GM12878 (cell line): ENCODE measurements around the gene TBRG1. TPM values are rescaled to one million over a fixed set of nuclear protein-coding genes. Genes with fewer than 3 reads are reported as not detected.

Experiments
- ATAC-seq: fragments of 200-7000 bp; cut with Tn5 transposase; 3 replicates; pipeline ENCODE4 v1.9.1; 2020; ENCODE audit warnings: mild to moderate bottlenecking, moderate library complexity
- BruUV-seq: library from RNA; stranded (reverse); fragments of 400-500 nt; replicated peaks from 2 replicates; lab custom pipeline; 2021; lab: Mats Ljungman, UMichigan
- CTCF ChIA-PET: fragments of 300-600 bp; sonication (Branson Sonifier 250); formaldehyde crosslinking; extraction: SDS; loops from one replicate; lab custom pipeline; 2021; ENCODE audit warnings: inconsistent platforms; lab: Yijun Ruan, JAX
- POLR2A ChIA-PET: fragments of 350-600 bp; formaldehyde crosslinking; extraction: SDS; loops from one replicate; lab custom pipeline; 2021; ENCODE audit warnings: inconsistent platforms; lab: Charles Lee
- RAD21 ChIA-PET: fragments of 300-600 bp; sonication (Branson Sonifier 250); formaldehyde crosslinking; loops from one replicate; lab custom pipeline; 2023; ENCODE audit warnings: antibody characterized with exemption; ENCODE audit not compliant: unreplicated experiment; lab: Charles Lee
- SMC1A ChIA-PET: fragments of 300-600 bp; sonication (Branson Sonifier 250); formaldehyde crosslinking; loops from one replicate; lab custom pipeline; 2023; ENCODE audit not compliant: unreplicated experiment, uncharacterized antibody; lab: Charles Lee
- DNase-seq: peaks from one replicate; pipeline ENCODE4 v3.0.0-alpha.2; 2011; ENCODE audit warnings: low read depth, low spot score
- FAIRE-seq: peaks from 3 replicates; lab custom pipeline; 2011; peaks lifted over from hg19 to GRCh38; lab: Jason Lieb, UNC
- H2AFZ ChIP-seq: 2 replicates; pipeline ENCODE4 v1.6.0; 2011; ENCODE audit warnings: low read depth, low read length, control low read depth; ENCODE audit not compliant: control insufficient read depth
- H3K27ac ChIP-seq: 2 replicates; pipeline ENCODE4 v1.5.1; 2011; ENCODE audit warnings: control low read depth; ENCODE audit not compliant: control insufficient read depth, insufficient read depth
- H3K27me3 ChIP-seq, 2 experiments: replicated peaks in 1 of 2; 2 replicates each; pipeline versions ENCODE4 v1.6.0 to v1.6.1; 2011; ENCODE audit warnings: low read length in 1 of 2; ENCODE audit not compliant: control insufficient read depth in 2 of 2, insufficient read depth in 2 of 2
- H3K36me3 ChIP-seq, 2 experiments: 2 replicates each; pipeline ENCODE4 v1.5.1; 2011; ENCODE audit warnings: low read length in 1 of 2; ENCODE audit not compliant: control insufficient read depth in 2 of 2, insufficient read depth in 2 of 2
- H3K4me1 ChIP-seq: 2 replicates; pipeline ENCODE4 v1.6.1; 2011; ENCODE audit warnings: mild to moderate bottlenecking, low read length, moderate library complexity, mixed read lengths; ENCODE audit not compliant: control insufficient read depth, insufficient read depth
- H3K4me2 ChIP-seq: 2 replicates; pipeline ENCODE4 v1.6.0; 2011; ENCODE audit warnings: control low read depth; ENCODE audit not compliant: control insufficient read depth, insufficient read depth
- H3K4me3 ChIP-seq: fragments of 200-600 bp; sonication (generic); 2 replicates; pipeline ENCODE4 v1.5.1; 2016
- H3K79me2 ChIP-seq: 2 replicates; pipeline ENCODE4 v1.6.0; 2011; ENCODE audit warnings: low read length; ENCODE audit not compliant: control insufficient read depth, insufficient read depth
- H3K9ac ChIP-seq: 2 replicates; pipeline ENCODE4 v1.8.0; 2011; ENCODE audit warnings: low read length, control low read depth, mixed read lengths; ENCODE audit not compliant: control insufficient read depth, insufficient read depth
- H3K9me3 ChIP-seq: replicated peaks from 3 replicates; pipeline ENCODE4 v1.5.1; 2011; ENCODE audit warnings: mild to moderate bottlenecking, low read length; ENCODE audit not compliant: control insufficient read depth, insufficient read depth
- H4K20me1 ChIP-seq: 2 replicates; pipeline ENCODE4 v1.6.0; 2011; ENCODE audit not compliant: control insufficient read depth, insufficient read depth
- ASH2L ChIP-seq: fragments of 300-600, 200-600 bp; sonication (generic); IDR thresholded peaks from 2 replicates; pipeline ENCODE4 v1.6.1; 2017; ENCODE audit warnings: low read depth, mild to moderate bottlenecking, borderline replicate concordance
- BACH1 ChIP-seq: fragments of 450-650 bp; IDR thresholded peaks from 2 replicates; pipeline ENCODE4 v1.6.1; 2017; ENCODE audit warnings: mild to moderate bottlenecking, borderline replicate concordance
- BHLHE40 ChIP-seq, 2 experiments: fragments of 450-650 bp in 1 of 2; IDR thresholded peaks; 2 replicates each; pipeline ENCODE4 v1.6.1; 2011 to 2017; ENCODE audit warnings: low read depth in 2 of 2, borderline replicate concordance in 1 of 2, improper control_type of control experiment in 1 of 2, low read length in 1 of 2, mild to moderate bottlenecking in 1 of 2
- GABPA ChIP-seq: IDR thresholded peaks from 2 replicates; pipeline ENCODE4 v1.6.1; 2014; ENCODE audit warnings: antibody characterized with exemption, low read depth, mild to moderate bottlenecking, inconsistent platforms
- GATAD2B ChIP-seq: fragments of 450-650 bp; conservative IDR thresholded peaks from 2 replicates; pipeline ENCODE4 v1.6.1; 2017; ENCODE audit warnings: low read depth, mild to moderate bottlenecking, moderate library complexity
- HDAC6 ChIP-seq: fragments of 200-600 bp; sonication (generic); IDR thresholded peaks from one replicate; pipeline ENCODE4 v1.8.0; 2017; ENCODE audit warnings: antibody characterized with exemption; ENCODE audit not compliant: unreplicated experiment
- NR2C1 ChIP-seq: fragments of 450-650 bp; IDR thresholded peaks from 2 replicates; pipeline ENCODE4 v1.6.1; 2017; ENCODE audit warnings: antibody characterized with exemption, mild to moderate bottlenecking, moderate library complexity
- RFX5 ChIP-seq: IDR thresholded peaks from 2 replicates; pipeline ENCODE4 v1.6.1; 2011; ENCODE audit warnings: low read depth, low read length, improper control_type of control experiment
- SREBF2 ChIP-seq: IDR thresholded peaks from 2 replicates; pipeline ENCODE4 v1.6.1; 2012; ENCODE audit warnings: mild to moderate bottlenecking, low read length
- WGBS: methylation state at CpG from one replicate; pipeline ENCODE4 v1.1.6; 2016; ENCODE audit warnings: low lambda C conversion rate; ENCODE audit not compliant: insufficient replicate concordance, insufficient coverage; ENCODE audit errors: missing lambda C conversion rate; 5-methylcytosine and 5-hydroxymethylcytosine counted together
- in situ Hi-C: fragments of 300-500 bp; cut with MboI; formaldehyde crosslinking; loops from 9 replicates; pipeline ENCODE4 v1.14.3; 2018; ENCODE audit warnings: mixed read lengths
- intact Hi-C: fragments of 100-400 bp; cut with micrococcal nuclease; formaldehyde crosslinking; loops from one replicate; pipeline ENCODE4 v1.14.2; 2022; ENCODE audit not compliant: unreplicated experiment
- polyA plus RNA-seq, 11 experiments: library from polyadenylated mRNA; depleted of rRNA in 4 of 11; unstranded in 6 of 11; stranded (reverse) in 5 of 11; fragments of >200 nt; fragmentation: Nextera tagmentation in 4 of 11; fragmentation: Illumina TruSeq in 1 of 11; extraction: Ambion mirVana in 4 of 11; extraction: Trizol in 1 of 11; gene quantifications; 1 replicate in 1 of 11; 2 replicates in 10 of 11; pipeline versions ENCODE4 v1.2.1 to v1.2.3, GENCODE V29; 2011 to 2016; ENCODE audit warnings: inconsistent platforms in 2 of 11, missing spikeins in 2 of 11, low read depth in 1 of 11
- total RNA-seq, 4 experiments: library from RNA; depleted of rRNA in 3 of 4; stranded (reverse); fragments of >200 nt in 3 of 4; fragmentation: Illumina TruSeq in 1 of 4; extraction: Trizol in 1 of 4; gene quantifications; 2 replicates each; pipeline versions ENCODE4 v1.2.1 to v1.2.3, GENCODE V29; 2013 to 2021
- TF ChIP-seq, protein P1 (sequence below): IDR thresholded peaks from 2 replicates; pipeline ENCODE4 v1.6.1; 2011; ENCODE audit warnings: mild to moderate bottlenecking, low read depth, low read length, moderate library complexity; ENCODE audit not compliant: insufficient replicate concordance
- TF ChIP-seq, protein P2 (sequence below): fragments of 450-650 bp; conservative IDR thresholded peaks from 2 replicates; pipeline ENCODE4 v1.6.1; 2017; ENCODE audit warnings: mild to moderate bottlenecking, moderate library complexity
- TF ChIP-seq, protein P3 (sequence below): IDR thresholded peaks from 2 replicates; pipeline ENCODE4 v1.6.1; 2012; ENCODE audit warnings: improper control_type of control experiment, low read depth, low read length; ENCODE audit not compliant: insufficient replicate concordance
- TF ChIP-seq, protein P4 (sequence below): fragments of 450-650 bp; IDR thresholded peaks from 2 replicates; pipeline ENCODE4 v1.6.1; 2017; ENCODE audit warnings: mild to moderate bottlenecking, low read depth, inconsistent platforms; ENCODE audit not compliant: poor library complexity, severe bottlenecking

The TBRG1 gene
- total and polyA plus RNA-seq, 10 of the 15 experiments (the other 5 are each of a cell fraction or from before 2014, with no cell fraction given) = 12.3 to 46.6 (median 26.2) TPM

DNA sequence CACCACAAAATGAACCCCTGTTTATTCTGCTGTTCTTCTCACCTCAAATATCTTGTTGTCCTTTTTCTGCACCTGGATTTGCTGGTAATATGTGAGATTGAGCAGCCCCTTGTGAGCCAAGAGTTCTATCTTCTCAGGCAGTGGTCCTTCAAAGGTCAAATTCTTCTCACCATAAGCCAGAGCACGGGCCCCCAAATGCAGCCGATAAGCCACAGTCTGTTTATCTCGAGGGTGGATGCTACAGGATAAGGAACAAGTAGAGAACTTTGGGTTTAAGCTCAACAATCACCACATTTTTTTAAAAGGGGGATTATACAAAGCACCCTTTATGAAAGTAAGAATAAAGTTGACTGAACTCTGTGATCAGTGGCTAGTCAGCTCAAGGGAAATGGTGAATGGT, 15.8 kb downstream of the TBRG1 start:
- H3K27me3 ChIP-seq = no peaks in the 10 kb centered on the region
- H3K4me3 ChIP-seq = no peak overlapping the region
- no peaks in the 10 kb centered on the region; the same call in 2 of the 3 replicates for H3K9me3 ChIP-seq
- CTCF ChIA-PET = interaction anchor here (0.9 to 7.6 kb wide), 5 partner anchors 9 to 198 kb away, joined by 3 to 52 read pairs (median 3); no protein-coding TSS in a partner anchor
- intact Hi-C loops = no loop called here
- H2AFZ ChIP-seq = no peak overlapping the region
- H3K79me2 ChIP-seq = no peaks in the 10 kb centered on the region
- ATAC-seq (no peak), DNase-seq (no peak), FAIRE-seq (no peak)
- H3K4me1 ChIP-seq = no peaks in the 10 kb centered on the region
- BruUV-seq = no TSS peak
- H3K9ac ChIP-seq = no peak overlapping the region
- RAD21 ChIA-PET = no interaction called here
- in situ Hi-C loops = no loop called here
- peaks cover 0 to 5% of the 10 kb centered on the region in 2 experiments; a peak in 3 of 4 replicates for H3K36me3 ChIP-seq
- SMC1A ChIA-PET = interaction anchor here (0.8 to 1.7 kb wide), 5 partner anchors 9 to 471 kb away, joined by 3 to 4 read pairs (median 3); no protein-coding TSS in a partner anchor
- 99% methylated on average over 3 of the region's 3 CpGs for WGBS
- POLR2A ChIA-PET = no interaction called here
- H3K27ac ChIP-seq = no peak overlapping the region
- H3K4me2 ChIP-seq = no peak overlapping the region
- no peaks in the 10 kb centered on the region for H4K20me1 ChIP-seq
- TF ChIP-seq, protein P1, sequence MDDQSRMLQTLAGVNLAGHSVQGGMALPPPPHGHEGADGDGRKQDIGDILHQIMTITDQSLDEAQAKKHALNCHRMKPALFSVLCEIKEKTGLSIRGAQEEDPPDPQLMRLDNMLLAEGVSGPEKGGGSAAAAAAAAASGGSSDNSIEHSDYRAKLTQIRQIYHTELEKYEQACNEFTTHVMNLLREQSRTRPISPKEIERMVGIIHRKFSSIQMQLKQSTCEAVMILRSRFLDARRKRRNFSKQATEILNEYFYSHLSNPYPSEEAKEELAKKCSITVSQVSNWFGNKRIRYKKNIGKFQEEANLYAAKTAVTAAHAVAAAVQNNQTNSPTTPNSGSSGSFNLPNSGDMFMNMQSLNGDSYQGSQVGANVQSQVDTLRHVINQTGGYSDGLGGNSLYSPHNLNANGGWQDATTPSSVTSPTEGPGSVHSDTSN = no peak
- TF ChIP-seq RFX5 (no peak), GABPA (no peak), NR2C1 (no peak), GATAD2B (no peak), SREBF2 (no peak), BACH1 (no peak), ASH2L (no peak), HDAC6 (no peak), BHLHE40 (IDR thresholded peaks at IDR 0.05; ENCODE audit: borderline replicate concordance in 1 of 2, low read depth in 2 of 2, low read length in 1 of 2) (no peak)
- TF ChIP-seq, protein P2, sequence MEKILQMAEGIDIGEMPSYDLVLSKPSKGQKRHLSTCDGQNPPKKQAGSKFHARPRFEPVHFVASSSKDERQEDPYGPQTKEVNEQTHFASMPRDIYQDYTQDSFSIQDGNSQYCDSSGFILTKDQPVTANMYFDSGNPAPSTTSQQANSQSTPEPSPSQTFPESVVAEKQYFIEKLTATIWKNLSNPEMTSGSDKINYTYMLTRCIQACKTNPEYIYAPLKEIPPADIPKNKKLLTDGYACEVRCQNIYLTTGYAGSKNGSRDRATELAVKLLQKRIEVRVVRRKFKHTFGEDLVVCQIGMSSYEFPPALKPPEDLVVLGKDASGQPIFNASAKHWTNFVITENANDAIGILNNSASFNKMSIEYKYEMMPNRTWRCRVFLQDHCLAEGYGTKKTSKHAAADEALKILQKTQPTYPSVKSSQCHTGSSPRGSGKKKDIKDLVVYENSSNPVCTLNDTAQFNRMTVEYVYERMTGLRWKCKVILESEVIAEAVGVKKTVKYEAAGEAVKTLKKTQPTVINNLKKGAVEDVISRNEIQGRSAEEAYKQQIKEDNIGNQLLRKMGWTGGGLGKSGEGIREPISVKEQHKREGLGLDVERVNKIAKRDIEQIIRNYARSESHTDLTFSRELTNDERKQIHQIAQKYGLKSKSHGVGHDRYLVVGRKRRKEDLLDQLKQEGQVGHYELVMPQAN = no peak
- TF ChIP-seq, protein P3, sequence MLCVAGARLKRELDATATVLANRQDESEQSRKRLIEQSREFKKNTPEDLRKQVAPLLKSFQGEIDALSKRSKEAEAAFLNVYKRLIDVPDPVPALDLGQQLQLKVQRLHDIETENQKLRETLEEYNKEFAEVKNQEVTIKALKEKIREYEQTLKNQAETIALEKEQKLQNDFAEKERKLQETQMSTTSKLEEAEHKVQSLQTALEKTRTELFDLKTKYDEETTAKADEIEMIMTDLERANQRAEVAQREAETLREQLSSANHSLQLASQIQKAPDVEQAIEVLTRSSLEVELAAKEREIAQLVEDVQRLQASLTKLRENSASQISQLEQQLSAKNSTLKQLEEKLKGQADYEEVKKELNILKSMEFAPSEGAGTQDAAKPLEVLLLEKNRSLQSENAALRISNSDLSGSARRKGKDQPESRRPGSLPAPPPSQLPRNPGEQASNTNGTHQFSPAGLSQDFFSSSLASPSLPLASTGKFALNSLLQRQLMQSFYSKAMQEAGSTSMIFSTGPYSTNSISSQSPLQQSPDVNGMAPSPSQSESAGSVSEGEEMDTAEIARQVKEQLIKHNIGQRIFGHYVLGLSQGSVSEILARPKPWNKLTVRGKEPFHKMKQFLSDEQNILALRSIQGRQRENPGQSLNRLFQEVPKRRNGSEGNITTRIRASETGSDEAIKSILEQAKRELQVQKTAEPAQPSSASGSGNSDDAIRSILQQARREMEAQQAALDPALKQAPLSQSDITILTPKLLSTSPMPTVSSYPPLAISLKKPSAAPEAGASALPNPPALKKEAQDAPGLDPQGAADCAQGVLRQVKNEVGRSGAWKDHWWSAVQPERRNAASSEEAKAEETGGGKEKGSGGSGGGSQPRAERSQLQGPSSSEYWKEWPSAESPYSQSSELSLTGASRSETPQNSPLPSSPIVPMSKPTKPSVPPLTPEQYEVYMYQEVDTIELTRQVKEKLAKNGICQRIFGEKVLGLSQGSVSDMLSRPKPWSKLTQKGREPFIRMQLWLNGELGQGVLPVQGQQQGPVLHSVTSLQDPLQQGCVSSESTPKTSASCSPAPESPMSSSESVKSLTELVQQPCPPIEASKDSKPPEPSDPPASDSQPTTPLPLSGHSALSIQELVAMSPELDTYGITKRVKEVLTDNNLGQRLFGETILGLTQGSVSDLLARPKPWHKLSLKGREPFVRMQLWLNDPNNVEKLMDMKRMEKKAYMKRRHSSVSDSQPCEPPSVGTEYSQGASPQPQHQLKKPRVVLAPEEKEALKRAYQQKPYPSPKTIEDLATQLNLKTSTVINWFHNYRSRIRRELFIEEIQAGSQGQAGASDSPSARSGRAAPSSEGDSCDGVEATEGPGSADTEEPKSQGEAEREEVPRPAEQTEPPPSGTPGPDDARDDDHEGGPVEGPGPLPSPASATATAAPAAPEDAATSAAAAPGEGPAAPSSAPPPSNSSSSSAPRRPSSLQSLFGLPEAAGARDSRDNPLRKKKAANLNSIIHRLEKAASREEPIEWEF = no peak
- TF ChIP-seq, protein P4, sequence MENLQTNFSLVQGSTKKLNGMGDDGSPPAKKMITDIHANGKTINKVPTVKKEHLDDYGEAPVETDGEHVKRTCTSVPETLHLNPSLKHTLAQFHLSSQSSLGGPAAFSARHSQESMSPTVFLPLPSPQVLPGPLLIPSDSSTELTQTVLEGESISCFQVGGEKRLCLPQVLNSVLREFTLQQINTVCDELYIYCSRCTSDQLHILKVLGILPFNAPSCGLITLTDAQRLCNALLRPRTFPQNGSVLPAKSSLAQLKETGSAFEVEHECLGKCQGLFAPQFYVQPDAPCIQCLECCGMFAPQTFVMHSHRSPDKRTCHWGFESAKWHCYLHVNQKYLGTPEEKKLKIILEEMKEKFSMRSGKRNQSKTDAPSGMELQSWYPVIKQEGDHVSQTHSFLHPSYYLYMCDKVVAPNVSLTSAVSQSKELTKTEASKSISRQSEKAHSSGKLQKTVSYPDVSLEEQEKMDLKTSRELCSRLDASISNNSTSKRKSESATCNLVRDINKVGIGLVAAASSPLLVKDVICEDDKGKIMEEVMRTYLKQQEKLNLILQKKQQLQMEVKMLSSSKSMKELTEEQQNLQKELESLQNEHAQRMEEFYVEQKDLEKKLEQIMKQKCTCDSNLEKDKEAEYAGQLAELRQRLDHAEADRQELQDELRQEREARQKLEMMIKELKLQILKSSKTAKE = no peak
